Mesodermal cell (in vitro differentiated cells): ENCODE data around the gene ZFAND6.

Source experiments
- H3K27ac ChIP-seq: 2 replicates; pipeline ENCODE4 v1.7.0; 2013; ENCODE audit warnings: mild to moderate bottlenecking, low read depth, low read length, moderate library complexity; ENCODE audit not compliant: severe bottlenecking
- H3K36me3 ChIP-seq: 2 replicates; pipeline ENCODE4 v1.7.1; 2013; ENCODE audit warnings: mild to moderate bottlenecking, low read length, moderate library complexity; ENCODE audit not compliant: control insufficient read depth, insufficient read depth
- H3K4me1 ChIP-seq: one replicate; pipeline ENCODE4 v1.7.1; 2013; ENCODE audit warnings: mild to moderate bottlenecking, low read length; ENCODE audit not compliant: insufficient read depth, control insufficient read depth, poor library complexity, severe bottlenecking
- H3K4me3 ChIP-seq: 2 replicates; pipeline ENCODE4 v1.7.0; 2013; ENCODE audit warnings: low read length, control low read depth, mild to moderate bottlenecking; ENCODE audit not compliant: insufficient read depth, poor library complexity, severe bottlenecking; ENCODE audit errors: extremely low read depth
- H3K9me3 ChIP-seq: 2 replicates; pipeline ENCODE4 v1.7.1; 2013; ENCODE audit warnings: mild to moderate bottlenecking, low read length, moderate library complexity; ENCODE audit not compliant: control insufficient read depth
- WGBS, 2 experiments: methylation state at CpG; one replicate each; pipeline ENCODE4 v1.1.5; 2013; ENCODE audit warnings: missing lambda C conversion rate in 2 of 2; ENCODE audit not compliant: insufficient coverage in 2 of 2; 5-methylcytosine and 5-hydroxymethylcytosine counted together

The ZFAND6 gene

DNA sequence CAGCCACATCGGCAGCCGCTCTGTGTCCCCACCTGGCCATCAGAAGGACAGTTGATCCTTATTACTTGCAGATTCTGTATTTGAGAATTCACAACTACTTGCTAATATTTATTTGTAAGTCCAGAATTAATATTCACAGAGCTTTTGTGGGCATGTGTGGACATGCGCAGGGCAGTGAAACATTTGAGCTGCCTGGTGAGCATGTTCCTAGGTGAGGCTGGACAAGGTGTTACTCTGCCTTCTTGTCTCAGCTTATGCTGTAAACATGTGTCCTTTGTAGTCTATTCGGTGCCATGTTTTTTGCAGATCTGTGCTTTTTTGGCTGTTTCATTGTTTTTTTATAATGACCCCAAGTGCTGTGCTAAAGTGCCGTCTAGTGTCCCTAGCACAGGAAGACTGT, 108.9 kb downstream of the ZFAND6 start:
- H3K4me1 ChIP-seq = no peaks in the 10 kb centered on the region
- no peaks in the 10 kb centered on the region for H3K36me3 ChIP-seq
- H3K4me3 ChIP-seq = no peak overlapping the region
- H3K27ac ChIP-seq = no peak overlapping the region
- no peaks in the 10 kb centered on the region for H3K9me3 ChIP-seq
- 71 to 92% methylated on average over 2 to 5 of the region's 5 CpGs for WGBS, 2 experiments

DNA sequence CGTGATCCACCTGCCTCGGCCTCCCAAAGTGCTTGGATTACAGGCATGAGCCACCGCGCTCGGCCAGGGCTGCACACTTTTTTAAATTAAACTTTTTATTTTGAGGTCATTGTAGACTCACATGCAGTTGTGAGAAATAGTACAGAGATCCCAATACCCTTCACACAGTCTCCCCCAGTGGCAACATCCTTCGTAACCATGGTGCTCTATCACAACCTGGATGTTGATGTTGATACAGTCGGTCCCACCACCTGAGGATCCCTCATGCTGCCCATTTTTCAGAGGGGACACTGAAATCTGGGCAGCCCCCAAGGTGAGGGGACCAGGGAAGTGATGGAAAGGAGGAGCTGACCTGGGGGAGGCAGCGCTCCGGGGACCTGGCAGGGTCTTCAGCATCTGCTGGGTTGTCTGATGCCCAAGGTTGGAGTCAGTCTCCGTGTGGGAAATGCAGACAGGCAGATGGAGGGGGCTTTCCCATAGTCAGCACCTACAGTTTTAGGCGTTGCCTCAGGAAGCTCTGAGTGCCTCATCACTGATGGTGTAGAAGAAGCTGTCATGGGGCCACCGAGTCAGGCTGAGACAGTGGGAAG, 110.4 kb downstream of the ZFAND6 start:
- 95 to 100% methylated on average over 7 of the region's 12 CpGs for WGBS, 2 experiments
- no peak overlapping the region for H3K27ac ChIP-seq
- H3K9me3 ChIP-seq = no peaks in the 10 kb centered on the region
- H3K36me3 ChIP-seq = no peaks in the 10 kb centered on the region
- H3K4me1 ChIP-seq = peaks cover 5% of the 10 kb centered on the region
- H3K4me3 ChIP-seq = no peak overlapping the region

DNA sequence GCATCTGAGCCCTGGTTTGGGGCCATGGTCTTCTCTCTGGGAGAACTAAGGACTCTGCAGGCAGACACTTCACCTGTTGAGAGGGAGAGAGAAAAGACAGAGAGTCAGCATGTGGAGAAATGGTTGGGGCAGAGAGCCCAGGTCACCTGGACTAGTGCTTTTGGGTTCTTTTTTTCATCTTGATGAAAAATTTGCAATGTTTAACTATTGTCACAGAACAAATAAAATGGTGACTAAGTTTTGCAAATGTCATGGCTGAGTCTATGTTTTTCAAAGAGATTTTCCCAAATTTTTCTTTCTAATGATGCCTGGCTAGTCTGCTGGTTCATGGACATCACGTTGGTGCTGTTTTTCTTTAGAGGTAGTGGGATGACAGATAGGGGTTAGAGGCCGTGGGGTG, 111.1 kb downstream of the ZFAND6 start:
- no CpG with 5 or more reads among the region's 2 CpGs for WGBS, 2 experiments
- H3K4me3 ChIP-seq = no peak overlapping the region
- H3K36me3 ChIP-seq = no peaks in the 10 kb centered on the region
- peaks cover 5% of the 10 kb centered on the region for H3K4me1 ChIP-seq
- H3K27ac ChIP-seq = no peak overlapping the region
- no peaks in the 10 kb centered on the region for H3K9me3 ChIP-seq

DNA sequence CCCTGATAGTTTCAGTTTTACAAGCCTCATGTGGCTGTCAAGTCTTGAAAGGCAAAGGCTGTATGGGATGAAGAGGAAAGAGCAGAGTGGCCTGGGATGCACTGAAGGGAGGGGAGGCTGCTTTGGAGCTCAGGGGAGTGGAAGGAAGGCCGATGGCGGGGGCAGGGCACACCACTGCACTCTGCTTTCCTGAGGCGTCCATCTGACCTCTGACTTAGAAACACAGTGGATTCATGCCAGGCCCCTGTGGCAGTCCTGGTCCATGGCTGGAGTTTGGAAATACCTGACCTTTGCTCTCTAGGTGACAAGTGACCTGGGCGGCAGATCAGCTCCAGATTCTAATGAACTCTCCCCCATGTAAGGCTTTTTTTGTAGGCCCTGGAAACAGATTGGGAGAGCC, 112.3 kb downstream of the ZFAND6 start:
- Histone ChIP-seq H3K4me3 (no peak overlapping the region), H3K36me3 (peaks cover under 1% of the 10 kb centered on the region), H3K4me1 (peaks cover 5% of the 10 kb centered on the region), H3K9me3 (no peaks in the 10 kb centered on the region), H3K27ac (peak overlapping the region; percentile 29)
- WGBS, 2 experiments = 83 to 95% methylated on average over 4 of the region's 4 CpGs

DNA sequence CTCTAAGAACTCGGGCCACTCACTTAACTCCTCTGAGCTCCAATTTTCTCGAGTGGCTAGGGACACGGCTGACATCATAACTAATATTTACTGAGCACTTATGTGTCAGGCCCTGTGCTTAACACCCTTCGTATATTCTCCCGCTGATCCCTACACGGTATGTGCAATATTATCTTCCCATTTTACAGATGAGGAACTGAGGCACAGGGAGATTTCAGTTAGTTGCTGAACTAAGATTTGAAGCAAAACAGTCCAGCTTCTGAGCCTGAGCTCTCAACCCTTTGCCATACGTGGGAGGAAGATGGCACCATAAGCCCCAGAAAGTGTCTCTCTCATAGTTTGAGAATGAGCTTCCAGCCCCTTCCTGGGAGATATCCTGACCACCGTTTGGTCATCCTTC, 112.9 kb downstream of the ZFAND6 start:
- no peaks in the 10 kb centered on the region for H3K9me3 ChIP-seq
- whole genome bisulfite sequencing, 2 experiments = 87 to 97% methylated on average over 2 to 5 of the region's 8 CpGs
- no peak overlapping the region for H3K4me3 ChIP-seq
- no peak overlapping the region for H3K27ac ChIP-seq
- H3K4me1 ChIP-seq = peaks cover 5% of the 10 kb centered on the region
- peaks cover 6% of the 10 kb centered on the region for H3K36me3 ChIP-seq

DNA sequence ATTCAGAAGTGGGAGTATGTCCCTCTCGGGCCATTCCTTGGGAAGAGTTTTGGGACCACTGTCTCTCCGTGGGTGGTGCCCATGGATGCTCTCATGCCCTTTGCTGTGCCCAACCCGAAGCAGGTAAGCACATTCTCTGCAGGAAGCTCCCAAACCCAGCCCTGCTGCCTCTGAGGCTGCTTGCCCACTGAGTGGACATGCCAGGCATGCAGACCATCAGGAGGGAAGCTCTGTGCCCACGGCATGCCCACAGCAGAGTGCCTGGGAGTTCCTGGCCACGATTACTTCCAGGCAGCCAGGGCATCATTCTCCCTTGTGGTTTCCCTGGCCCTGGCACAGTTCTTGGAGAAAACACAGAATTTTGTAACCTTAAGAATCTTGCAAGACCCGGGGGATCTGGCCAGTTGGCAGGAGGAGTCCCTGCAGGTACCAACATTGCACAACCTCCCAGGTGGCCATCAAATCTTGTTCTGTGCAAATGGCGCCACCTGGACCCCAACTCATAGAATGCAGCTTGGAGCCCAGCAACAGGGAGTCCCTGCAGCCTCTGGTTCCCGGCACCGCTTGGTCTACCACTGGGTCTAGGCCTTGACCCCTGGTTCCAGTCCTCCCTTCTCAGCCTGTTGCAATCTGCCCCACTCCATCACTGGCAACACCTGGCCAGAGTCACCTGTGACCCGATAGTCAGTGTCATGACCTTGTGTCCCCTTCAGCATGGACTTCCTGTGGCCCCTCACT, 113.7 kb downstream of the ZFAND6 start:
- 72 to 73% methylated on average over 10 of the region's 10 CpGs for WGBS, 2 experiments
- no peak overlapping the region for H3K4me3 ChIP-seq
- H3K9me3 ChIP-seq = no peaks in the 10 kb centered on the region
- peaks cover 9% of the 10 kb centered on the region for H3K36me3 ChIP-seq
- no peak overlapping the region for H3K27ac ChIP-seq
- peaks cover 5% of the 10 kb centered on the region for H3K4me1 ChIP-seq

DNA sequence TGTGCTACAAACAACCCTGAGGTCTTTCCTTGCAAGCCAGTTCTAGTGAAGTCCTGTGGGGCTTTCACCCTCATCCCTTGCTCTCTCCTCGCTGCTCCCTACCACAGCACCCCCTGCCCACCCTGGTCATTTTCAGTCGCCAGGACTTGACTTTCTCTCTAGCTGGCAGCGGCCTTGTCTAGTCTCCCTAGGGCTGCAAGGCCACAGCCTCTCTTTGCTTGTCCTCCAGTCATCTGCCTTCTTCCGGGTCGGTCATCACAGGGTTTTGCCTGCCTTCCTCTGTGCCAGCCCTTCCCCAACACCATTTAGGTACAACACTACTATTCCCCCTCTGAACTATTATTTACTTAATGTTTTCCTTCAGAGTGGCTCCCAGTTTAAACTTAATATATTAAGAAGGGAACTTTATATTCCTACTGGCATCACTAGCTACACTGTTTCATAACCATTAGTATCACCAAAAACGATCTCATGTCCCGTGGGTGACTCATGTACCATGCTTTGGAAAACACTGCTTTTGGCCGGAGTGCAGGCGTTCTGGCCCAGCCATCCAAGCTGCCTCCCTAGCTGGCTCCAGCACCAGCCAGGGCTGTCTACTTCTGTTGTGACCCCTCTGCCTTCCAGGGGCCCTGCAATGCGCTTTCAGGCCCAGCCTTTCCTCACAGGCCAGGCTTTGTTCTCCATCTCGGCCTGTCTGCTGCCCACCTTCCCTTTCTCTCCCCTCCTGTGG, 114.7 kb downstream of the ZFAND6 start:
- Histone ChIP-seq H3K36me3 (peaks cover 9% of the 10 kb centered on the region), H3K4me1 (peaks cover 5% of the 10 kb centered on the region), H3K4me3 (no peak overlapping the region), H3K27ac (no peak overlapping the region), H3K9me3 (no peaks in the 10 kb centered on the region)
- WGBS, 2 experiments = 93 to 94% methylated on average over 9 to 11 of the region's 11 CpGs

DNA sequence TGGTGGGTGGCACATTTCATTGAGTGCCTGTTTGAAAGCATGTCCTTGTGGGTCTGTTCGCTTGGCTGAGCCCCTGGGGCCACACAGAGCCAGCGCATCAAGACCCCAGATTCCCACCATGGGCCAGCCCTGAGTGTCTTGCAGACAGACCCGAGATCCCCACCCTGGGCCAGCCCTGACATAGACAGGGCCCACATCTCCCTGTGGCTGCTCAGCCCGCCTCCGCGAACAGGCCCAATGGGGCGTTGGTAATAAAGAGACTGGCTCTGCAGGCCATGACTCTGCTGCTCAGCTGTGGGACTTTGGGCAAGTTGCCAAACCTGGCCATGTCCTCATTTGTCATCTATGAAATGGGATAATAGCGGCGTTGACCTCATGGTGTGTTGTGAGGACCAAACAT, 116.0 kb downstream of the ZFAND6 start:
- H3K4me1 ChIP-seq = peaks cover 5% of the 10 kb centered on the region
- no peak overlapping the region for H3K4me3 ChIP-seq
- no peaks in the 10 kb centered on the region for H3K9me3 ChIP-seq
- H3K36me3 ChIP-seq = peaks cover 9% of the 10 kb centered on the region
- no peak overlapping the region for H3K27ac ChIP-seq
- 97 to 98% methylated on average over 9 of the region's 9 CpGs for WGBS, 2 experiments

DNA sequence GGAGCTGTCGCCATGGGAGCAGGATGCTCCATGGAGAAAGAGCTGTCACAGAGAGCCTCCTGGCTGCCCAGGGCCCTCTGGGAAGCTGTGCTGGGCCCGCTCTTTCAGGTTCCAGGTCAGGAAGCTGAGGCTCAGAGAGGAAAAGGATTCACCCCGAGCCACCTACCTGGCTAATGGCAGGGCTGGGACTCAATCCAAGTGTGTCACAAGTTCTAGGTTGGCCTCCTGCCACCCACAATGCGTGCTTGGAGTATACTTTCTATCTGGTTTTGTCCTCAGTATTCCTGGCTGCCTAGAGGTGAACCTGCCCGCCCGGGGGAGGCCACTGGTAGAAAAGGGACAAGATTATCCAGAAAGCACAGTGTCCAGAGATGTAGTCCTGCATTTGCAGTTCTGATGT, 117.0 kb downstream of the ZFAND6 start:
- Histone ChIP-seq H3K36me3 (peaks cover 16% of the 10 kb centered on the region), H3K27ac (no peak overlapping the region), H3K9me3 (no peaks in the 10 kb centered on the region), H3K4me3 (no peak overlapping the region), H3K4me1 (peaks cover 5% of the 10 kb centered on the region)
- 84 to 90% methylated on average over 6 of the region's 6 CpGs for WGBS, 2 experiments

DNA sequence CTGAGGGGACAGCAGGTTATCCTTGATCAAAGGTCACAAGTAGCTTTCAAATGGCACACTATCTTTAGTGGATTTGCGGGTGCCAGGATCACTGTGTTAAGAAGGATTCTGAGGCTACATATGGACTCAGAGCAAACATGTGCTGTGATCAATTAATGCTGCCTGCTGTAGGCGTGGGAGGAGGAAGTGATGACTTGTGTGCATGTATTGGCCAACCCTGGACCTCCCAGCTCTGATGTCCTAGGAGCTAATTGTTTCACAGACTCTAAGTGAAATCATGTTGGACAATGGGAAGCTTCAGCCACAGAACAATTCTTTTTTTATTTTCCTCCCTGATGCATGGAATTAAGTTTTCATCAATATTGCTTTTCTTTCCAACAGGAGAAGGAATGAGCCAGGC, 117.7 kb downstream of the ZFAND6 start:
- peaks cover 20% of the 10 kb centered on the region for H3K36me3 ChIP-seq
- H3K9me3 ChIP-seq = no peaks in the 10 kb centered on the region
- no peak overlapping the region for H3K27ac ChIP-seq
- 88 to 100% methylated on average over 2 of the region's 2 CpGs for WGBS, 2 experiments
- H3K4me3 ChIP-seq = no peak overlapping the region
- H3K4me1 ChIP-seq = peaks cover 5% of the 10 kb centered on the region
